ENCODE measurements around the gene CEP41. TPM values are rescaled to one million over a fixed set of nuclear protein-coding genes. Genes with fewer than 3 reads are reported as not detected.
A peak's percentile ranks its signal among the peaks of the same experiment; 100 is the strongest.

Gene CEP41
- polyA plus RNA-seq, 2 of the 4 experiments (the other 2 are of a cell fraction): 13.0 to 23.1 TPM

GRCh38 chr7:130441408-130441869, 623 bp upstream of the CEP41 start:
- Histone ChIP-seq H3K4me2 (peak overlapping the region; percentile 89), H3K9me3 (no peaks in the 10 kb centered on the region), H3K27ac (peak overlapping the region; percentile 98), H3K4me1 (peaks cover 6% of the 10 kb centered on the region; the same call in 1 of the 3 replicates), H3K4me3 (peak overlapping the region; percentile 65)
- TF ChIP-seq ELK1 (IDR thresholded peaks at IDR 0.05; ENCODE audit: low read depth, low read length) (no peak), ESRRA (IDR thresholded peaks at IDR 0.05; ENCODE audit: borderline replicate concordance, low read length) (no peak), HOXB13 (CRISPR knock-in tag; IDR thresholded peaks at IDR 0.05; ENCODE audit: low read depth) (no peak), ATOH8 (CRISPR knock-in tag; IDR thresholded peaks at IDR 0.05; ENCODE audit: low read depth) (no peak), HDAC2 (IDR thresholded peaks at IDR 0.05) (no peak), EHF (CRISPR knock-in tag; IDR thresholded peaks at IDR 0.05) (no peak), NFE2L2 (conservative IDR thresholded peaks at IDR 0.05; ENCODE audit: low read length) (no peak)
- ChIA-PET CTCF (interaction anchor here (0.5 to 1.5 kb wide), 4 partner anchors 17 to 217 kb away, joined by 3 to 4 read pairs (median 4); no protein-coding TSS in a partner anchor), POLR2A (interaction anchor here (1.2 to 2.1 kb wide), 2 partner anchors 14 to 236 kb away, joined by 4 to 11 read pairs; partner anchors contain the start of gene TMEM209)
- ATAC-seq (no peak), FAIRE-seq (no peak), DNase-seq (ENCODE audit: low read depth in 1 of 2, low spot score in 1 of 2) (peak; percentile 29 to 51)
- WGBS (ENCODE audit: missing lambda C conversion rate): 20% methylated on average over 9 of the region's 9 CpGs

GRCh38 chr7:130436253-130436652, 4.6 kb downstream of the CEP41 start:
- no peak for ATAC-seq
- ChIA-PET POLR2A (interaction anchor here (0.6 kb wide), 1 partner anchor 163 kb away, joined by 4 read pairs; no protein-coding TSS in a partner anchor), CTCF (interaction anchor here (0.7 kb wide), 1 partner anchor 364 kb away, joined by 3 read pairs; no protein-coding TSS in a partner anchor)
- WGBS (ENCODE audit: missing lambda C conversion rate): 91% methylated on average over 1 of the region's 1 CpG
- H3K27ac ChIP-seq: no peak overlapping the region
- no peak overlapping the region for H3K4me3 ChIP-seq
- no peak for FAIRE-seq
- H3K4me1 ChIP-seq: 0 out of 3 replicates have a peak, but pooled peaks cover 4% of the 10 kb centered on the region
- DNase-seq (ENCODE audit: low read depth in 1 of 2, low spot score in 1 of 2): no peak
- H3K9me3 ChIP-seq: no peaks in the 10 kb centered on the region
- TF ChIP-seq EP300 (IDR thresholded peaks at IDR 0.05): no peak
- TF ChIP-seq CTCF (IDR thresholded peaks at IDR 0.05): no peak
- no peak for TF ChIP-seq HOXB5 (CRISPR knock-in tag; IDR thresholded peaks at IDR 0.05)
- TF ChIP-seq PBX3 (IDR thresholded peaks at IDR 0.05): no peak
- no peak for TF ChIP-seq ELK1 (IDR thresholded peaks at IDR 0.05; ENCODE audit: low read depth, low read length)
- no peak for TF ChIP-seq RCOR1 (IDR thresholded peaks at IDR 0.05; ENCODE audit: low read depth, low read length)
- TF ChIP-seq HDAC2 (IDR thresholded peaks at IDR 0.05): no peak
- TF ChIP-seq MYC (IDR thresholded peaks at IDR 0.05; ENCODE audit: borderline replicate concordance, low read length): no peak
- TF ChIP-seq ZNF302 (CRISPR knock-in tag; IDR thresholded peaks at IDR 0.05): no peak
- TF ChIP-seq HOXB13 (CRISPR knock-in tag; IDR thresholded peaks at IDR 0.05; ENCODE audit: low read depth): no peak
- TF ChIP-seq TP53 (CRISPR knock-in tag; IDR thresholded peaks at IDR 0.05): no peak
- no peak for TF ChIP-seq HES2 (IDR thresholded peaks at IDR 0.05)
- TF ChIP-seq MAZ (IDR thresholded peaks at IDR 0.05; ENCODE audit: borderline replicate concordance, low read depth, low read length): no peak
- TF ChIP-seq BHLHE40 (IDR thresholded peaks at IDR 0.05; ENCODE audit: low read depth, low read length): no peak
- no peak for TF ChIP-seq REST (IDR thresholded peaks at IDR 0.05)
- no peak overlapping the region for H3K4me2 ChIP-seq
